A673 (cell line): Measurements from ENCODE around the gene SLC16A11.

Experiments
- CTCF ChIP-seq: fragments of 300-800, 200-600 bp; sonication (generic); conservative IDR thresholded peaks from 2 replicates; pipeline ENCODE4 v1.5.1; 2017; ENCODE audit warnings: low read depth, mild to moderate bottlenecking, antibody characterized with exemption, low read length, moderate library complexity, mixed read lengths
- EZH2 ChIP-seq: fragments of 200-600 bp; sonication (generic); IDR thresholded peaks from 2 replicates; pipeline ENCODE4 v1.6.1; 2017; ENCODE audit warnings: borderline replicate concordance, low read depth, mild to moderate bottlenecking, mixed read lengths, antibody characterized with exemption, low read length; ENCODE audit not compliant: poor library complexity, severe bottlenecking

- TF ChIP-seq CTCF (no peak), EZH2 (no peak)
Observed at GRCh38 chr17:7019839-7020519, 23.9 kb downstream of the SLC16A11 start.
